Body of pancreas (tissue), 2 donors: ENCODE measurements around the gene SLC9A8. TPM values are rescaled to one million over a fixed set of nuclear protein-coding genes. Genes with fewer than 3 reads are reported as not detected.

ENCODE experiments used
- small RNA-seq: library from RNA; depleted of rRNA; stranded (forward); fragments of <200 nt; gene quantifications from one replicate; pipeline ENCODE3, GENCODE V24; 2016
- total RNA-seq, 2 donors: library from RNA; depleted of rRNA; stranded (reverse); fragments of >200 nt; gene quantifications; one replicate each; pipeline ENCODE4 v1.1.0, GENCODE V29; 2016

Gene SLC9A8
- total RNA-seq, 2 donors from 2014 or later = 5.9 to 11.2 TPM

Small RNAs within 50 kb of the gene (small RNA-seq; reads per million reads assigned to genes)
- not detected for gene RF00017
- not detected for gene RF00019
- not detected for gene RNU6-919P

Other genes with a start within 250 kb of the SLC9A8 start
- gene PTGIS, start 244.7 kb upstream of the SLC9A8 start, total RNA-seq = 10 to 100 TPM in 1 of 2 donors, 1 to 10 TPM in 1; 9.9 to 10.9 TPM
- 10 to 100 TPM in 1 of 2 donors, 1 to 10 TPM in 1; 9.3 to 12.2 TPM for gene B4GALT5, start 99.0 kb upstream of the SLC9A8 start, total RNA-seq
- 1 to 10 TPM; 3.9 to 7.3 TPM for gene SPATA2, start 102.7 kb downstream of the SLC9A8 start, total RNA-seq
- 100 to 1,000 TPM in 1 of 2 donors, 10 to 100 TPM in 1; 82.0 to 181 TPM for gene RNF114, start 123.6 kb downstream of the SLC9A8 start, total RNA-seq
- gene SNAI1, start 170.2 kb downstream of the SLC9A8 start, total RNA-seq = 1 to 10 TPM in 1 of 2 donors, under 1 TPM in 1; 0.78 to 3.3 TPM